GM12865 (cell line): ENCODE data around the gene GRK2.
"Not testable (repeated sequence)": the region's sequence is repeated elsewhere in the genome, so short reads cannot be mapped to it uniquely, and the experiment has no call there.

Experiments
- DNase-seq: peaks from one replicate; pipeline ENCODE4 v3.0.0; 2010; ENCODE audit warnings: low read depth
- H3K4me3 ChIP-seq: 2 replicates; pipeline ENCODE4 v1.5.1; 2011; ENCODE audit warnings: mild to moderate bottlenecking, low read depth, low read length, control low read depth
- TF ChIP-seq, protein P1 (sequence below): IDR thresholded peaks from 2 replicates; pipeline ENCODE4 v1.5.1; 2011; ENCODE audit warnings: low read length, control low read depth, low read depth, inconsistent platforms; ENCODE audit not compliant: insufficient read depth; ENCODE audit errors: missing control alignments

The GRK2 gene

DNA sequence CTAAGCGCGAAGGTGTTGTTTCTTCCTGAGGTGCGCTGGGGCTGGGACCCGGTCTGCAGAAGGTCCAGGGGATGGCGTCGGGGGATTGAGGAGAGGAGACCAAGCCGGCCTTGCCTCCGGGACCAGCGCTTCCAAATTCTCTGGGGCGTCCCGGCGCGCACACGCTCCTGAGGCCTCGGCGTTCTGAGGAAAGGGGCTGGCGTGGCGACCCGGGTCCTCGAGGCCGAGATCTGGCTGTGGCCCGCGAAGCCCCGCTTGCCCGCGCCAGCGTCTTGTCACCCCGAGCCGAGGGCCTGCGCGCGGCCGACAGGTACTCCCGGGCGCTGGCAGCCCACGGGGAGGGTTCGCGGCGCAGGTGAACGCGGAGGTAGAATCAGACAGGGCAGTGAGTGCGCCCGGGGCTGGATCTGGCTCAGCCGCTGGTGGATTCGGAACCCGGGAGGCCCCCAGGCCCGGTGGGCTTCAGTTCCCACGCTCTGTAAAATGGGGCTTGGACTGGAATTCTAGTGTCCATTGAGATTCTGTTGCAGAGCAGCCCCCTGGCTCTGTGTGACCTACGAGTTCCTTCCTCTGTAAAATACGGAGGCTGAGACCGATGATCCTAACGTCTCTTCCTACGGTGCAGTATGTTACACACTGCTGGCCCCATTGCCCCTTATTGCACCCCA, 51.7 kb downstream of the GRK2 start:
- TF ChIP-seq, protein P1, sequence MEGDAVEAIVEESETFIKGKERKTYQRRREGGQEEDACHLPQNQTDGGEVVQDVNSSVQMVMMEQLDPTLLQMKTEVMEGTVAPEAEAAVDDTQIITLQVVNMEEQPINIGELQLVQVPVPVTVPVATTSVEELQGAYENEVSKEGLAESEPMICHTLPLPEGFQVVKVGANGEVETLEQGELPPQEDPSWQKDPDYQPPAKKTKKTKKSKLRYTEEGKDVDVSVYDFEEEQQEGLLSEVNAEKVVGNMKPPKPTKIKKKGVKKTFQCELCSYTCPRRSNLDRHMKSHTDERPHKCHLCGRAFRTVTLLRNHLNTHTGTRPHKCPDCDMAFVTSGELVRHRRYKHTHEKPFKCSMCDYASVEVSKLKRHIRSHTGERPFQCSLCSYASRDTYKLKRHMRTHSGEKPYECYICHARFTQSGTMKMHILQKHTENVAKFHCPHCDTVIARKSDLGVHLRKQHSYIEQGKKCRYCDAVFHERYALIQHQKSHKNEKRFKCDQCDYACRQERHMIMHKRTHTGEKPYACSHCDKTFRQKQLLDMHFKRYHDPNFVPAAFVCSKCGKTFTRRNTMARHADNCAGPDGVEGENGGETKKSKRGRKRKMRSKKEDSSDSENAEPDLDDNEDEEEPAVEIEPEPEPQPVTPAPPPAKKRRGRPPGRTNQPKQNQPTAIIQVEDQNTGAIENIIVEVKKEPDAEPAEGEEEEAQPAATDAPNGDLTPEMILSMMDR: no peak
- H3K4me3 ChIP-seq: peak overlapping the region; percentile 97
- no peak for DNase-seq

DNA sequence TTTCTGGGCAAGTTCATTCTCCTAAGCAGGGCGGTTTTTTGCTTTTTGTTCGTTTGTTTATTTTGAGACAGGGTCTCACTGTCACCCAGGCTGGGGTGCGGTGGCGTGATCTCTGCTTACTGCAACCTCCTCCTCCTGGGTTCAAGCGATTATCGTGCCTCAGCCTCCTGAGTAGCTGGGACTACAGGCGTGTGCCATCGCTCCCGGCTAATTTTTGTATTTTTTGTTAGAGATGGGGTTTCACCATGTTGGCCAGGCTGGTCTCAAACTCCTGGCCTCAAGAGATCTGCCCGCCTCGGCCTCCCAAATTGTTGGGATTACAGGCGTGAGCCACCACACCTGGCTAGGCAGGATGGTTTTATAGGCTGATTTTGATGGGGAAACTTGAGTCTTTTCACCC, 52.6 kb downstream of the GRK2 start:
- H3K4me3 ChIP-seq, DNase-seq: not testable (repeated sequence)

DNA sequence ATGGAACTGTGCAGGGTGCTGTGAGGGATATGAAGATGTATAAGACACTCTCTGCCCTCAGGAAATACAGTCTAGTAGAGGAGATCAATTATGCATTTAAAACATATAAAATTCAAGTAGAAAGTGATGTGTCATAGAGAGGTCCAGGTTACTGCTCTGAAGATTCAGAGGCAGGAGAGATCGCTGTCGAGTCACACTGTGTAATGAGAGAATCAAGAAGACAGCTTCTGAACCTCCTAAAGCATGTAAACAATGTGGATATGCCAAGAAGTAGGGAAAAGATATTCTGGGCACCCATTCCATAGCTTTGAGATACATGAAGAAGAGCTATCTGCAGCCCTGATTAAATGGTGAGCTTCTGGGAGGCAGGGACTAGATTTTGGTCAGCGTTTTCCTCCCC, 53.7 kb downstream of the GRK2 start:
- H3K4me3 ChIP-seq: no peak overlapping the region
- DNase-seq: no peak
- TF ChIP-seq, protein P1: no peak

DNA sequence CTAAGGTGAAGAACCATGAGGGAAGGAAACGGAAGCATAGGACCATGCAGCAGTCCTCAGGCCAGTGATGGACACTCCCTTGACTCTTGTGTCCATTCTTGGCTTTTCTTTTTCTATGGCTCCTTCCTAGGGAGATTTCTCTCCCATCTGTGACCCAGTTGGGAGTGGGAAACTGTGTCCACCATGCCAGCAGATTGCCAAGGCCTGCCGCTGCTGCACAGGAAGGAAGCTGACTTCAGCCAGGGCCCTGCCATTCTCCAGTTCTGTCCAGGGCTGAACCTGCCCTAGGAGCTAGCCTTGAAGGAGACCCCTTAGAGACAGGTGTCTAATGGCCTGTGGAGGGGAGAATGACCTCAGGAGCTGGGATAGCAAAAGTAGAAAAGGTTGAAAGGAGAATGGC, 54.4 kb downstream of the GRK2 start:
- no peak overlapping the region for H3K4me3 ChIP-seq
- TF ChIP-seq, protein P1: no peak
- DNase-seq: no peak

DNA sequence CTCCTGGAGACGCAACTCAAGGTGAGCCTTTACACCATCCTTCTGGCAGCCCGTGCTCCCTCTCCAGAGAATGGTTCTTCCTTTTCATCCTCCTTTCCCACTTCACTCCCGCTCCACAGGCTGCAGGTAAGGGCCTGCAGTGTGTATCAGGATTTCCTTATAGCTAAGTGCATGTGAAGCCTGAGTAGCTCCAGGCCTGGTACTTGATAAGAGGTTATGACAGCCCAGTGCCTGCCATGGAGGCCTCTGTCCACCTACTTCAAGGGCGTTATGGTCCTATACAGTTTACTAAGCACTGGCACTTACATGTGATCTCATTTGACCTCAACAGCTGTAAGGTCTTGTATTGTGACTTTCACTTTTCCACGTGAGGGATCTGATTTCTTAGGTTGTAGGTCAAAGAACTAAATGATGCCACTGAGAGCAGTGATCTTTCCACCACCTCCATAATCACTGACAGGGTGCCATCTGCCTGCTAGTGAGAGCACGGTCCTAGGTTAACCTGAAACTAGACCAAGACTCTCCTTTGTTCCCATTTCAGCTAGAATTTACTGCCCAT, 55.1 kb downstream of the GRK2 start:
- no peak overlapping the region for H3K4me3 ChIP-seq
- TF ChIP-seq, protein P1: no peak
- no peak for DNase-seq

DNA sequence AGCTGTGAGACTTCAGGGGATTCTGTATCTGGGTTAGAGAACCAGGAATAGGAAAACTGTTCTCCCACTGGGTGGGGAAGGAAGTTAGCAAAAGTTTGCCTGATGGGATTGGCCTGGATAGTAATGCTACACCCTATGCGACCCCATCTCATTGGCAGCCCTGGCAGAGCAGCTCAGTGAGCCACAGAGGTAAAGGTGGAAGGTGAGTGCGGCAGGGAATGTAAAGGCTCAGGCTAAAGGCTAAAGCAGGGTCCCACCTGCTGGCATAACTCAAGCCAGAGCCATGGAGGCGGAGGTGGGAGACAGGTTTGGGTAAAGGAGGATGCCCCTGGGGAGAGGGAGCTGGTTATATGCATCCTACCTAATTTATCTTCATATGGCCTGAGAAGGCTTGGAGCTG, 55.8 kb downstream of the GRK2 start:
- H3K4me3 ChIP-seq: no peak overlapping the region
- no peak for DNase-seq
- TF ChIP-seq, protein P1: no peak

DNA sequence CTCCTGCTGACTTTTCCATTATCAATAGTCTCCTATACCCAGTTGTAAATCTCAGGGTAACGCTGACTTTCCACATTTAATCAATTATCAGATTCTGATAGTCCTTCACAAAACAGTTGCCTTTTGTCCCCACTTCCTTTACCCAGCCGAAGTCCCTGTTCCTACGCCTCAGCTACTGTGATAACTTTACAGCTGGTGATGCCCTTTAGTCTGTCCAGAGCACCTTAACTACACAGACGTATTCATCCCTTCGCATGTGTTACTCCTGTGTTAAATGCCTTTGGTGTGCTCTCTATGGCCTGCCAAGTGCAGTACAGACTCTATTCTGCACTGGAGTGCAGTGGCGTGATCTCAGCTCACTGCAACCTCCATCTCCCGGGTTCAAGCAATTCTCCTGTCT, 57.3 kb downstream of the GRK2 start:
- DNase-seq: no peak
- no peak overlapping the region for H3K4me3 ChIP-seq
- TF ChIP-seq, protein P1: no peak
